Prostate gland (tissue), 2 donors: ENCODE data around the gene WNT3A.

Experiments used
- POLR2A ChIP-seq: fragments of 450-650 bp; IDR thresholded peaks from one replicate; pipeline ENCODE4 v1.6.1; 2016; ENCODE audit warnings: antibody characterized with exemption, mild to moderate bottlenecking
- TF ChIP-seq, protein P1 (sequence below), 4 experiments: fragments of 200-600 bp in 2 of 4; fragments of 450-650 bp in 2 of 4; sonication (generic) in 2 of 4; IDR thresholded peaks; 1 replicate in 3 of 4; 2 replicates in 1 of 4; pipeline ENCODE4 v1.5.1; 2016 to 2019; ENCODE audit warnings: antibody characterized with exemption in 4 of 4, mild to moderate bottlenecking in 2 of 4, moderate library complexity in 2 of 4

DNA sequence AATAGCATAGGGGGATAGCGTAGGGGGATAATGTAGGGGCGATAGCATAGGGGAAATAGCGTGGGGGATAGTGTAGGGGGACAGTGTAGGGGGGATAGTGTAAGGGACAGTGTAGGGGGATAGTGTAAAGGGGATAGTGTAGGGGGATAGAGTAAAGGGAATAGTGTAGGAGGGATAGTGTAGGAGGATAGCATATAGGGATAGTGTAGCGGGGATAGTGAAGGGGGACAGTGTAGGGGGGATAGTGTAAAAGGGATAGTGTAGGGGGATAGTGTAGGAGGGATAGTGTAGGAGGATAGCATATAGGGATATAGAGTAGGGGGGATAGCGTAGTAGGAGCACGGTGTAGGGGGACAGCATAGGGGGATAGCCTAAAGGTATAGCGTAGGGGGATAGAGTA, 61.6 kb downstream of the WNT3A start:
- TF ChIP-seq, protein P1, sequence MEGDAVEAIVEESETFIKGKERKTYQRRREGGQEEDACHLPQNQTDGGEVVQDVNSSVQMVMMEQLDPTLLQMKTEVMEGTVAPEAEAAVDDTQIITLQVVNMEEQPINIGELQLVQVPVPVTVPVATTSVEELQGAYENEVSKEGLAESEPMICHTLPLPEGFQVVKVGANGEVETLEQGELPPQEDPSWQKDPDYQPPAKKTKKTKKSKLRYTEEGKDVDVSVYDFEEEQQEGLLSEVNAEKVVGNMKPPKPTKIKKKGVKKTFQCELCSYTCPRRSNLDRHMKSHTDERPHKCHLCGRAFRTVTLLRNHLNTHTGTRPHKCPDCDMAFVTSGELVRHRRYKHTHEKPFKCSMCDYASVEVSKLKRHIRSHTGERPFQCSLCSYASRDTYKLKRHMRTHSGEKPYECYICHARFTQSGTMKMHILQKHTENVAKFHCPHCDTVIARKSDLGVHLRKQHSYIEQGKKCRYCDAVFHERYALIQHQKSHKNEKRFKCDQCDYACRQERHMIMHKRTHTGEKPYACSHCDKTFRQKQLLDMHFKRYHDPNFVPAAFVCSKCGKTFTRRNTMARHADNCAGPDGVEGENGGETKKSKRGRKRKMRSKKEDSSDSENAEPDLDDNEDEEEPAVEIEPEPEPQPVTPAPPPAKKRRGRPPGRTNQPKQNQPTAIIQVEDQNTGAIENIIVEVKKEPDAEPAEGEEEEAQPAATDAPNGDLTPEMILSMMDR (IDR thresholded peaks at IDR 0.05) = no peak
- TF ChIP-seq POLR2A = no peak
